Measurements from ENCODE around the gene DNAJB9.

DNA sequence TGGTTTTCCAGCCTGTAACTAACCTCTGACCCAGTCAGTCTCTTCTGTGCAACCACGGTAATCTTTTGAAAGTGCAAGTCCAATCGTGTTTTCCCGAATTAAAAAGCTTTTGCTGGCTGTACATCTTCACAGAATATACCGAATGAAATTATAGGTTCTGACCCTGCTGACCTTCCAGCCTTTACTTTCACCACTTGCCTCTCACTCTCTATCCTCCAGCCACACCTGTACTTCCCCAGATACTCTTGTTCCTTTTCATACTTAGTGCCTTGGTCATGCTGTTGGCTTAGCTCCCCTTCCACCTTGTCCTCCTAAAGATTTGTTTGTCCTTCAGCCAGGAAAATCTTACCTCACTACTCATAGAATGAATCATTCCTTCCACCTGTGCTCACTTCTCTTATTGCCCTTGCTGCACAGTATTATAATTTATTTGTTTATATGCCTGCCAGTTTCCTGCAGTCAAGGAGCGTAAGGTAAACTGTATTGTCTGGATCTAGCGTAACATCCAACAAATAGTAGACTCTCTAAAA is 41.4 kb upstream of the DNAJB9 start:
- TF ChIP-seq EZH2phosphoT487 (IDR thresholded peaks at IDR 0.05; ENCODE audit: low read depth, severe bottlenecking, unreplicated experiment), result no peak
- TF ChIP-seq, protein P1, sequence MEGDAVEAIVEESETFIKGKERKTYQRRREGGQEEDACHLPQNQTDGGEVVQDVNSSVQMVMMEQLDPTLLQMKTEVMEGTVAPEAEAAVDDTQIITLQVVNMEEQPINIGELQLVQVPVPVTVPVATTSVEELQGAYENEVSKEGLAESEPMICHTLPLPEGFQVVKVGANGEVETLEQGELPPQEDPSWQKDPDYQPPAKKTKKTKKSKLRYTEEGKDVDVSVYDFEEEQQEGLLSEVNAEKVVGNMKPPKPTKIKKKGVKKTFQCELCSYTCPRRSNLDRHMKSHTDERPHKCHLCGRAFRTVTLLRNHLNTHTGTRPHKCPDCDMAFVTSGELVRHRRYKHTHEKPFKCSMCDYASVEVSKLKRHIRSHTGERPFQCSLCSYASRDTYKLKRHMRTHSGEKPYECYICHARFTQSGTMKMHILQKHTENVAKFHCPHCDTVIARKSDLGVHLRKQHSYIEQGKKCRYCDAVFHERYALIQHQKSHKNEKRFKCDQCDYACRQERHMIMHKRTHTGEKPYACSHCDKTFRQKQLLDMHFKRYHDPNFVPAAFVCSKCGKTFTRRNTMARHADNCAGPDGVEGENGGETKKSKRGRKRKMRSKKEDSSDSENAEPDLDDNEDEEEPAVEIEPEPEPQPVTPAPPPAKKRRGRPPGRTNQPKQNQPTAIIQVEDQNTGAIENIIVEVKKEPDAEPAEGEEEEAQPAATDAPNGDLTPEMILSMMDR (IDR thresholded peaks at IDR 0.05; ENCODE audit: poor library complexity), result no peak

Data from hepatocyte (in vitro differentiated cells).